GM19351 (cell line): Measurements from ENCODE around the gene FNTB.
"Not testable (repeated sequence)": the region's sequence is repeated elsewhere in the genome, so short reads cannot be mapped to it uniquely, and the experiment has no call there.

Experiments used
- ATAC-seq: cut with Tn5 transposase; IDR thresholded peaks from one replicate; pipeline ENCODE4 v1.9.1; 2021; ENCODE audit warnings: mild to moderate bottlenecking, moderate library complexity; ENCODE audit not compliant: unreplicated experiment

FNTB gene

DNA sequence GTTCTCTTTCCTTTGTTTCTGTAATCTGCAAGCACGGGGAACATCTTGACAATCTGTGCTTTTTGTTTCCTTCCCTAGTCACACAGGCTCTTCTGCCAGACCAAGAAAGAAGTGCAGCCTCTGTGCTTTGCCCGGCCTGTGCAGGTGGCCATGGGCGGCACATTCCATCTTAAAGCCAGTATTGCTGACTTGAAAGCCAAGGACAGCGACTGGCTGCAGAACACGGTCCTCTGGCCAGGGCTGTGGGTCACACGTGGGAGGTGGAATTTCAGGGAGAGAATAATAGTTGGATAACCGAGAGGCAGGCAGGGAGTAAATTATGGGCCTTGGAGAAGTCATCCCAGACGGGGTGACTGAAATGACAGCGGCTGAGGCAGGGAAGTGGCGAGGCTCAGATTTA, 24.8 kb downstream of the FNTB start:
- ATAC-seq, result no peak

GRCh38 chr14:65012353-65012752, 25.7 kb downstream of the FNTB start:
- no peak for ATAC-seq

GRCh38 chr14:65015391-65015790, 28.7 kb downstream of the FNTB start:
- ATAC-seq, result no peak

GRCh38 chr14:65016471-65016870, 29.8 kb downstream of the FNTB start:
- no peak for ATAC-seq

DNA sequence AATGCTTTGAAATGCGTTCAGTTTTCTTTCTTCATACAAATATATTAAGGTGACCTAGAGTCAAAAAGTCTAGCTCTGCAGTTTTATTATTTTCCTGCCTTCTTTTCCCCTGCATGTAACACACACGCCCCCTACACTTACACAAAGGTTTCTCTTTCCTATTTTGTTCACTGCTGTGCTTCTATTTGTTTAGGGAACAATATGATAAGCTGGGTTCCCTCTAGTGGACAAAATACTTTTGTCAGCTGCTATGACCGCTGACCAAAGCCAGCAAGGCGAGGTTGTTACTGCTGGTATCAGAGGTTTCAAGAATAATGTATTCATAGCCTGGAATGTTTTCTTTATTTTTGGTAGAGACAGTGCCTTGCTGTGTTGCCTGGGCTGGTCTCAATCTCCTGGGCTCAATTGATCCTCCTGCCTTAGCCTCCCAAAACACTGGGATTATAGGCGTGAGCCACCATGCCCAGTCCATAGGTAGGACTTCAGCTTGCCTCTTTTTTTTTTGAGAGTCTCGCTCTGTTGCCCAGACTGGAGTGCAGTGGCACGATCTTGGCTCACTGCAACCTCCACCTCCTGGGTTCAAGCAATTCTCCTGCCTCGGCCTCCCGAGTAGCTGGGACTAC, 33.4 kb downstream of the FNTB start:
- ATAC-seq, result peak; percentile 75

GRCh38 chr14:65024957-65025356, 38.3 kb downstream of the FNTB start:
- no peak for ATAC-seq

GRCh38 chr14:65025818-65026217, 39.1 kb downstream of the FNTB start:
- ATAC-seq, result no peak

- no peak for ATAC-seq
Observed at GRCh38 chr14:65026526-65026925, 39.8 kb downstream of the FNTB start.

GRCh38 chr14:65027127-65027799, 40.6 kb downstream of the FNTB start:
- ATAC-seq, result no peak

DNA sequence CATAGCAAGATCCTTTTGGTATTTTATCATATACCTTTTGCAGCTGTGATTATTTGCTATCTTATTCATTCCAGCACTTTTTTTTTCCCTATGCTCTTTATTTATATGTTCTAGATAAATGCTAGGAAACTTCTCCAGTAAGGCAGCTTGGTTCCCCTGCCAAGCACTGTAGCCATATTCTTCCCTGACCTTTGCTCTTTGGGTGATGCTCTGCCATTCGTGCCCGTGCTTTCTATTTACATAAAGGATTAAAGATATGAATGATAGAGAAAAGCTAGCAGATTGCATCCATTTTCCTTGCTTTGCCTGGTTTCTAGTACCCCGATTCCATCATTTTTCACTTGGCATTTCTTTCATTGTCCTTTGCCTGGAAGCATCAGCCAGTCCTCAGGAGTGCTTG, 42.2 kb downstream of the FNTB start:
- no peak for ATAC-seq

DNA sequence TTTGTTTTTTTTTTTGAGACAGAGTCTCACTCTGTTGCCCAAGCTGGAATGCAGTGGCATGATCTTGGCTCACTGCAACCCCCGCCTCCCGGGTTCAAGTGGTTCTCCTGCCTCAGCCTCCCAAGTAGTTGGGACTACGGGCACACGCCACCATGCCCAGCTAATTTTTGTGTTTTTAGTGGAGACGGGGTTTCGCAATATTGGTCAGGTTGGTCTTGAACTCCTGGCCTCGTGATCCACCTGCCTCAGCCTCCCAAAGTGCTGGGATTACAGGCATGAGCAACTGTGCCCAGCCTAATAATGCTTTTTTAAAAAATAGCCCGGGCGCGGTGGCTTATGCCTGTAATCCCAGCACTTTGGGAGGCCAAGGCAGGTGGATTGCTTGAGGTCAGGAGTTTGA, 44.6 kb downstream of the FNTB start:
- ATAC-seq, result not testable (repeated sequence)

DNA sequence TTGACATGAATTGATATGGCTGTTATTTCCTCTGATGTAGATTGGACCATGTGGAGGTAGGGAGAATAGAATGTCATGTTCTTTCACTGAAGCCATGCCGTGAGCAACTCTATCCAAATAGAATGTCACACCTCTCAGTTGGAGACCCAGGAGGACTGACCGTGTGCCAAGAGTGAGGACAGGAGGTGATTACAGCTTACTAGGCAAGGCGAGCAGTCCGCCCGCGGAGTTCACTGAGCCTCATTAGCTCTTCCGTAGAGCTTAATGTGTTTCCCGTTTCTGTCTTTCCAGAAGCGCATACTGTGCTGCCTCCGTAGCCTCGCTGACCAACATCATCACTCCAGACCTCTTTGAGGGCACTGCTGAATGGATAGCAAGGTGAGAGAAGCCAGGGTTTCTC, 45.6 kb downstream of the FNTB start:
- no peak for ATAC-seq

DNA sequence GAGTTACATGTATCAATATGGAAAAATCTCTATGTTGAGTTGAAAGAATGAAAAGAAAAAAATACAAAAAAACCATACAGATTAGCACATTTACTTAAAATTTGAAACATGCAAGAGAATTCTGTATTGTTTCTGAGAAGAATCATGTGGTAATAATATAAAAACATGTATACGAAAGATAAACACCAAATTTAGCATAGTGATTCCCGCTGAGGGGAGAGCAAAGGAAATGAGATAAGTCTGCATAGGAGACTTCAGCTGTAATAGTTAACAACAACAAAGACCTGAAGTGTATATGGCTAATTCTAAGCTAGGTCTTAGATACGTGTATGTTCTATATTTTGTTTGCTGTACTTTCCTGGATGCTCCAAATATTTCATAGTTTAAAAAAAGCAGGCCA, 46.5 kb downstream of the FNTB start:
- ATAC-seq, result no peak

DNA sequence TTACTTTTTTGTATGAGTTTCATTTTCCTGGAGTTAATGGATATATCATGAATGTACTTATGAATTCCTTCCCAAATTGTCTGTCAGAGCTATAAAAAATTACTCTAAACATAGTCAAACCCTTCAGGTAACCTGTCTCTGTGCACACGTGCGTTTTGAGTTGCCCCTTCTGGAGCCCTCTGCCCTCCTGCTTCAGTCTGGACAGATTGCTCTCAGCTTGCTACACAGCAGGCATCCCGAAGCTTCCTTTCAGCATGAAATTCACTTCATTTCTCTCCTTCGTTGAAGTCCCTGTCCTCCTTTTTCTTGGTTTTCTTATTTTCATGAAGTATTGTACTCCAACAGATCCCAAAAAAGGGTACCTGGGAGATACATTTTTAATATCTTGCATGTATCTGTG, 47.3 kb downstream of the FNTB start:
- no peak for ATAC-seq

- ATAC-seq, result no peak
Observed at GRCh38 chr14:65035049-65035448, 48.4 kb downstream of the FNTB start.

- ATAC-seq, result no peak
Observed at GRCh38 chr14:65038966-65039365, 52.3 kb downstream of the FNTB start.

DNA sequence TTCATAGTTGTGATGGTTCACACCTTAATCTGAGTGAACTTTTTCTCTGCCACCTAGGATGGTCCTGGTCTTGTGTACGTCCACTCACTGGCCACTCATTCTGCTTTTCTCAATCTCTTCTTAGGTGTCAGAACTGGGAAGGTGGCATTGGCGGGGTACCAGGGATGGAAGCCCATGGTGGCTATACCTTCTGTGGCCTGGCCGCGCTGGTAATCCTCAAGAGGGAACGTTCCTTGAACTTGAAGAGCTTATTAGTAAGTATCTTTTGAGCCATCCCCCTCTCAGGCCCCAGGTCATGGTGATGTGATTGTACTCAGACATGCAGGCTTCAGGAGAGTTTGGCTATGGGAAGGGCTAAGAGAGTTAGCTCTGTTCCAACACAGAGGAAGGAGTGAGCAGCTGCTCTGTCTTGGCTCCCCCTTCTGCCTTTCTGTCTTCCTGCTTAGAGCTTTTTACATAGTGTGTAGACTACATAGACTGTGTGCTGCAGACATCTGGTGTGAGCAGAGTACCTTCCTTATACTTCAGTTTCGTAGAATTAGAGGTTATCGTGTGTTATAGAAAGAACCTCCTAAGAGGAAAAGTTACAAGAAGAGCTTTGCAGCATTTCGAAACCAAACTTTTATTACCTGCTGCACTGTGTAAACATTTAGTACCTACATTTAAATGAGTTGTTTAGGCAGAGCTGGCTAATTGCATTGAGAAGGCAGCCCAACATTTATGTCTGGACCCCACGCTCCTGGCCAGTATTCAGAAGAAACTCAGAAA, 54.2 kb downstream of the FNTB start:
- ATAC-seq, result no peak

DNA sequence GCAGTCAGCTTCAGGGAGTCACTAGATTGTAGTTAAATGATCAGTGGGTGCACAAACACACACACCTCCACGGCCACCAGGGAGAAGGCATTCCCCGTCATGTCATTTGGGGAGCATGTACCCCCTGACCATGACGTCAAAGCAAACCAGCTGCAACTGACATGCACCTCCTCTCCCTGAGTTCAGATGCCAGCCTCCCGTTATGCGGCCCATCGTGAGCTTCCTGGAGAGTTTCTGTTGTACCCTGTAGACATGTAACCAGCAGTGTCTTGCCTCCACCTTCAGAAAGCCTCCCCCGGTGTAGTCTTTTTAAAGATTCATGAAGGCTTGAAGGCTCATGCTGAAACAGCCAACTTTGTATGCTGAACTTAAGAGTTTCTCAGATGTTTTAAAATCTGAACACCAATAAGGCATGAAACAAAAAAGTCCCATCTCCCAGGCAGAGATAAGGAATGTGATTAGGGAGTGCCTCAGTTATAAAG, 54.8 kb downstream of the FNTB start:
- no peak for ATAC-seq

DNA sequence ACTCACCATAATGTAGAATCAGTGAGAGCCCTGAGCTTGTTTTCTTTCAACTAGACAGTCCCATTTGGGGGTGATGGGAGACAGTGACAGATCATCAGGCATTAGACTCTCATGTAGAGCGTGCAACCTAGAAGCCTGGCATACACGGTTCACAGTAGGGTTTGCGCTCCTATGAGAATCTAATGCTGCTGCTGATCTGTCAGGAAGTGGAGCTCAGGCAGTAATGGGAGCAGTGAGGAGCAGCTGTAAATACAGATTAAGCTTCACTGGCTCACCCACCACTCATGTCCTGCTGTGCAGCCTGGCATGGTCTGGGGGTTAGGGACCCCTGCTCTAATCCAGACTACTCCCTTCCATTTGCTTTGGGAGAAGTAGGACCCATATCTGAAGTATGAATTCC, 55.6 kb downstream of the FNTB start:
- ATAC-seq, result no peak

DNA sequence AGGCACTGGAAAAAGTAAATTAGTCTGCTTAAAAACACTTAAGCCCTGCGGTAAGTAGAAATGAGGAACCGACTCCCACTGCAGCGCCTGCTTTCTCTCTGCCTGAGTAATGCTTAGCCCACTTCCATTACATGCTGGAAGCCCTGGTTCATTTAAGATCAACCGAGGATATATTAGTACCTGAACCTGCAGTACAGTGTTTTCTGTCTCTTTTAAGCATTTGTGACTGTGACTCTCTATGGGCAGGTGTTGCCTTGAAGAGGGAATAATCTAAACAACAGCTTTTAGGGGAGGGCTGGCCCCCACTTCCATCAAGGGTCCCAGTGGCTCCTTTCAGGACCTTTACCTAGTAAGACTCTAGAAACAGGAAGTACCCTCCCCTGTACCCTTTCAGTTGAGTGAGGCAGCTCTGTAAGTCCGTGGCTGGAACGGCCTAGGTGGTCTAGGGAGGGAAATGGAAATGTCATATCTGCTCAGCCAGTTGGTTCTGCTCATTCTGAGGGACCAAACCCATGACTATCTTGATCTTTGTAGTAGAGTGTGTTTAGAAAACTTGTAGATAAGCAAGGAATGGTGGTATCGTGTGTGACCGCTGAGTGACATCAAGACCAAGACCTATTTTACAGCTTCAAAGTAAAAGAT, 56.2 kb downstream of the FNTB start:
- no peak for ATAC-seq

- no peak for ATAC-seq
Observed at GRCh38 chr14:65043893-65044595, 57.3 kb downstream of the FNTB start.
